DMS53 (cell line): ENCODE data around the gene LENEP.

ENCODE experiments used
- DNase-seq: peaks from one replicate; lab custom pipeline; 2025; lab: John Stamatoyannopoulos, UW

The LENEP gene

DNA sequence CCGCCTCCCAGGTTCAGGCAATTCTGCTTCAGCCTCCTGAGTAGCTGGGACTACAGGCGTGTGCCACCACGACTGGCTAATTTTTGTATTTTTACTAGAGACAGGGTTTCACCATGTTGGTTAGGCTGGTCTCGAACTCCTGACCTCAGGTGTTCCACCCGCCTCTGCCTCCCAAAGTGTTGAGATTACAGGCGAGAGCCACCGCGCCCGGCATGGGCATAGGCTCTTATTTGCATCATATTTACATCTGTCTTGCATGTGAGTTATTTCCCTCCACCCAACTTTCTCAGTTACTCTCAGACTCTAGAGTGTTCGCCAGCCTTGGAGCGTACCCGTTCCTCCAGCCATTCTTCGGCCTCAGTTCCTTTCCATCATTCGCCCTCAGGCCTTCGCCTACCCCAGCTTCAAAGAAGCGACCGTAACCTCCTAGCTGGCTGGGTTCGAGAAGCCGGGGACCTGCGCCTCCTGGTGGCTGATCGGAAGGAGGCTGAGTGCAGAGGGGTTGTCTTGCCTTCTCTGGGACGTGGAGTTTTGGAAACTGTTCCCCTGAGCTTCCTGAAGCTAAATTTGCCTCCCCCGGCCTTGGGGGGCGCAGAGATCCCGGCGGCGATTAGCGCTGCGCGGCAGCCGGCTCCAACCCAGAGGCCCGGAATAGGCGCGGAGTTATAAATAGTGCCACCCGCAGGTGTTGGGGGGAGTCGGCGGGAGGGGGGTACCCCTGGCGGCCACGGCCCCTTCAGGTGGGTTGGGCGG, 5.6 kb downstream of the LENEP start:
- peak; percentile 80 for DNase-seq

DNA sequence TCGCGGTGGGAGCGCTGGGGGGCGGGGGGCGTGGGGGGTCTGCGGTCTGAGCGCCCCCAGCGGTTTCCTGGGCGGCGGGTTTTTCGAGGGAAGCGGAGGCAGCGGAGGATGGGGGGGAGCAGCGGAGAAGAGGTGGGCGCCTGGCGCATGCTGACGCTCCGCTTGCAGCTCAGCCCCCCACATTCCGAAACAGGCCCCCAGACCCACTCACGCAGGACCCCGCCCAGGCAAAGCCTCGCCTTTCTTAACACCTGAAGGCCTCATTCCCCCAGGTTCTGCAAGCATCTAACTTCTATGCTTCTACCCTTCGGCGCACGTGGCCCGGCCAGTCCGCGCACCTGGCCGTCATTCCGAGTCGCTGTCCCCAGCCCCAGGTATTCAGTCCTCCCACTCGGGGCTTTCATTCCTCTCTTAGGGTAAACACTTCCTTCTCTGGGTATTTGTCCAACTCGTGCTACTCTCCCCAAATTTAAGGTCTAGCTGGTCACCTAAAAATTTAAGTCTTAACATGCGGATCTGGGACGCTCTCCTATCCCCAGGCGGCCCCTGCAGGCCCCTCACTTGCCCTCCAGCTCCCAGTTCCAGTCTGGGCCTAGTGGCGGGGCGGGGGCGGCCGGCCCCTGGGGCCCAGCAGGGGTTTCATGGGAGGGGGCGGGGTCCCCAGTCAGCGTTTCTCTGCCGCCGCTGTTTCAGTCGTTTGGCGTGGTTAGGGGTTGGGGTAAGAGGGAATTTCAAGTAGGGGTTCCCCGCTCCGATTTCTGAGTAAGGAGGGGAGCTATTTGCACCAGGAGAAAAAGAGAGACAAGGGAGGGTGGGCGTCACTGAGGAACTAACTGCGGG, 6.4 kb downstream of the LENEP start:
- peak; percentile 91 for DNase-seq

GRCh38 chr1:155000411-155000725, 7.0 kb downstream of the LENEP start:
- no peak for DNase-seq

- DNase-seq: peak; percentile 99
Measured at GRCh38 chr1:155000726-155001424, 7.5 kb downstream of the LENEP start.

DNA sequence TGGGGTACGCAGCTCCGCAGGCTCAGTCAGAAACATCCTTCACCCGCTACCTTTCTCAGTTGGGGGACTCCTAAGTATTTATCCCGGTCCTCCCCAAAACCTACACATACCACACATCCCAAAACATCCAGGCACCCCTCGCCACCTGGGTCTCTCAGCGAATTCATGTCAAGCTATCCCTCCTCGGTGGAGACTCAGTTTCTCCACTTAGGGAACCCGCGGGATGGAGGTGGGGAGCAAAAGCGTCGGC, 8.0 kb downstream of the LENEP start:
- no peak for DNase-seq

GRCh38 chr1:155001675-155002463, 8.5 kb downstream of the LENEP start:
- DNase-seq: peak; percentile 100

- no peak for DNase-seq
Measured at GRCh38 chr1:155002464-155003226, 9.3 kb downstream of the LENEP start, which contains the start of gene ZBTB7B. Gene ZBTB7B (plus strand): TSS chr1:155002802. CDS start chr1:155014661, 11,859 bp downstream.

- DNase-seq: peak; percentile 64
Measured at GRCh38 chr1:155003227-155003765, 9.9 kb downstream of the LENEP start.

DNA sequence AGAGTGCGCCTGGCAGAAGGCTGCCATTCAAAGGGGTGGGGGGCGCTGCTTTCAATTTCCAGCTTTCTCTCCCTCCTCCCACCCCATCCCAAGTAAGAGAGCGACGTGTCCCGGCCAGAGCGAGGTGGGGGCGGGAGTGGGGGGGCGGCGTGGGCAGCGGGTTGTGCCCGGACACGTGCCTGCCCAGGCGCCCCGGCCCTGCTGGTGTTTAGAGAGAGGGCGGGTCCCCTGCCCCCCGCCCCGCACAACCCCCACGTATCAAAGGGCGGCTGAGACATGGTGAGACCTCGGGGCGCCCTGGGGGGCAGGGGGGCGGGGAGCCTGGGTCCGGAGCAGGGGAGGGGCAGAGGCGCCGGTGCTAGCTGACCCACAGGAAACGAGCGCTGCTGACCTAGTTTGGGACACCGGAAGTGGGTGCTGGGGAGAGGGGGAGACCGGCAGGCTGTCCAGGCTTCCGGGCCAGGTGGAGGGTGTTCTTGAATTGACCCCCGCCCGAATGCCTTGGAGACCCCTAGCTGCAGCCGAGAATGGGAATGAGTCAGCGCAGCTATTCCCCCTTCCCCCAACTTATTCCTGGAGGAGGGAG, 10.5 kb downstream of the LENEP start:
- peak; percentile 66 for DNase-seq

DNA sequence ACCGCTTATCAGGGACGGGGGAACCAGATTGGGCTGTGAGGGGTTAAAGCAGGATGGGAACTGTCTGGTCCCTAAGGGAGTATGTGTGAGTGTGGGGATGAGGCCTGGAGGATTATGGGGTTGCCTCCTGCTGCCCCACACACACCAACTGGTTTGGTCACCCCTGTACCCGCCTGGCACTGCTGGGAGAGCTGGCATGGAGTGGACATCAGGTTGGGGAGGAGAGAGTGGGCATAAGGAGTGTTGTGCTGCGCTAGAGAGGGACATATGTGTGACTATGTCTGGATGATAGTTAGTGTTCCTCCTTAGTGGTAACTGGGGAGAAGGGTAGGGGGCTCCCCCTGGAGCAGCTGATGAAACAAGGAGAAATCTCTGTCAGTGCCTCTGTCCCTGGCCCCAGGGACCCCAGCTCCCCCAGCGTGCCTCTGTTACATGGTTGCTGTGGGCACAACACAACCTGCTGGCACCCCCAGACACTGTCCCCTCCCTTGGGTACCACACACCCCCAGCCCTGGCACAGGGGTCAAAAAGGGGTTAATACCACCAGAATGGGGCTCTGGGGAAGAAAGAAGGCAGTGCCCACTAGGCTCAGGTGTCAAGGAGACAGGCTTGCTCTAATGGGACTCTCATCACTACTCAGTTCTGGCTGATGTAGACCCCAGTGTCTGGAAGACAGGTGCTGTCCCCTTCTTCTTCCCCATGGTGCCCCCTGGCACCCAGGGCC, 11.1 kb downstream of the LENEP start:
- no peak for DNase-seq

DNA sequence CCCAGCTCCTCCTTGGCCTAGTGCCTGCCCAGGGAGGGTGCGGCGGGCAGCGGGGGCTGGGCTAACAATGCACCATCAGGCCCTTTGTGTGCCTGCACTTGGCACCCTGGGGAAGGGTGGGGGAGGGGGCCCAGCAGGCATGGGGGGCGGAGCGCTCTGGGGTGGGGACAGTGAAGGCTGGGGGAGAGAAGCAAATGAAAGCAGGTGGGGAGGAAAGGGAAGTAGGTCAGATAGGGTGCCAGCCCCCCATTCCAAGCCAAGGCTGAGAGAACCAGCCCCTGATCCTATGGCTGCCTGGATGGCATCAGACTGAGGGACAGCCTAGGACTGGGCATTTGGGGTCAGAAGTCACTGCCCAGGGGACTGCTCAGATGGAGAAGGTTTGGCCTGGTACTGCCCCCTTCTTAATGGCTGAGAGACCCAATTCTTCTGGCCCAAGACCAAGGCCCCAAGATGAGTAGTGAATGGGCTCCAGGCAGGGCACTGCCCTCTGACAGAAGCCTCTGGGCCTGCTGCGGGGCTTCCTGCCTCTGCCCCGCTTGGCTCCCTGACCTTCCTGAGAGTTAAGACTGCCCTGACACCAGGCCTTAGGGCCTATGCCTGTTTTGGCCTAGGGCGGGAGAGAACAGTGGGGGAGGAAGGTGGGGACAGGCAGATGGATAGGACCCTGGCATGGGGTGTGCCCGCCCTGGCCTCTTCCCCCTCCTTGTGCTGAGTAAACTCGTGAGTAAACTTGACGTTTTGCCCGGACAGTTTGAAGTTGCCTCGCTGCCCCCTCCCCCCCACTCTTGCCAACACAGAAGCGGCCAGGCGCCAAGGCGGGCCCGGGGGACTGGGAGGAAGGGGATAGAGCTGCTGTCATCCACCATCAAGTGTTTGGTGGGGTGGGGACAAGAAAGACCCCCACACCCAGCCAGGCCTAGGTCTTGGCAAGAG, 12.0 kb downstream of the LENEP start:
- no peak for DNase-seq

GRCh38 chr1:155006601-155007101, 13.3 kb downstream of the LENEP start:
- peak; percentile 29 for DNase-seq

DNA sequence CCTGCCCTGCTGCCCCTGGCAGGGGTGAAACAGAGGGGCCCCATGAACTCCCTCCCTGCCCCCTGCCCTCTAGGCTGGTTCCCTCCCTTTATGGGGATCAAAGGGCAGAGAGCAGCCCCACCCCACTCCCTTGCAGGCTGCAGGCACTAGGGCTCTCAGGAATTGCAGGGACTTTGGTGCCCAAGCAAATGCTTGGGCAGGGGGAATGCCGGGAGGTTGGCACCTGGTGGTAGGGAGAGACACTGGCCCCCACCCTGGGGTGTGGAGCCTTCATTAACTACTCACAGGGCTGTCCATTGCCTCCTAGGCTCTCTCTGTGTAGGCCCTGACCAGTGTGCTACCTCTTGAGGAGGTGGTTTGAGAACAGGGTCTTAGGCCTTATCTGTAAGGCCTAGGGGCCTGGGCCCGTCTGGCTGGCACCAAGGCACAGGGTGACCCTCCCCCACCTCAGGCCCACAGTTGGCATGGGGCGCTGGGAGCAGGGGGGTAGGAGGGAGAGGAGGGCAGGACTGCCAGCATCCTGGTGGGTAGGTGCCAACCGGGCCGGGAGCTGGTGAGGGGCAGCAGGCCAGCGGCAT, 14.0 kb downstream of the LENEP start:
- DNase-seq: no peak

DNA sequence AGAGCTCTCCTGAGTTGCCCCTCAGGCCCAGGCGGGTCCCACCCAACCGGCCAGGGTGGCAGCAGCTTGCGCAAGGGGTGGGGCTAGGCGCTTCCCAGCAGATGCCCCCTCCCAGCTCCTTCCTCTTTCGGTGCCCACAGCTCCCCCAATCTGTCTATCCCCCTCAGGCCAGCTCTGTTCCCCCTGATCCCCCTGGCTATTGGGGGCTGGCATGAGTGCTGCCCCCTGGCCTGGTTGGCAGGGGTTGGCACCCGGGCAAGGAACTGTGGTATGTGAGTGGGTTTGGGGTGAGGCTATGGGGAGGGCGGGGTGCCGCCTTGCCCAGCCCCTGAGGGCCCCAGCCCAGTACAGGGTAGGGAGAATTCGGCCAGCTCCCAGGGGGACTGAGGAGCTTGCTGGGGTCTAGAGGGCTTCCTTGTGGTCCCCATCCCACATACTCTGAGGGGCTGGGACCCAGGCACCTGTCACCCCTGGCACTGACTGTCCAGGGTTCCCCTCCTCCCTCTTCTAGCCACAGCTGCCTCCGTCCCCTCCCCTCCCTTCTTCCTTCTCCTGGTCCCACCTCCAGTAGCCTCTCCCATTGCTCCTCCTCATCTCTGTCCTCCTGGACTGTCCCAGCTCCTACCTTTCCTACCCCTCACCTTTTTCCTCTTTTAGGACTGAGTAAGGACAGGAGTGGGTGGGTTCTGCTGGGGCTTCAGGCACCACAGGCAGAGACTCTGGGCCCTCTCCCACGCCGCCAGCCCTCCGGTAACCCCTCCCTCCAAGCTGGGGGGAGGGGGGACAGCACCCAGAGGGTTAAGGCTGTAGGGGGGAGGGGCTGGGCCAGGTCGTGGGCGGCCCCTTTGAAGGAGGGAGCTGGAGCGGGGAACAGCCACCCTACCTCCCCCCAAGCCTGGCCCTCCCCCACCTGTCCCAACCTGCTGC, 14.9 kb downstream of the LENEP start:
- DNase-seq: no peak

- DNase-seq: no peak
Measured at GRCh38 chr1:155009221-155009711, 15.9 kb downstream of the LENEP start.

GRCh38 chr1:155009742-155010141, 16.4 kb downstream of the LENEP start:
- DNase-seq: no peak
